GM21717 (cell line): ENCODE measurements around the gene IFNG.
A peak's percentile ranks its signal among the peaks of the same experiment; 100 is the strongest.

Experiments used
- ATAC-seq: cut with Tn5 transposase; IDR thresholded peaks from one replicate; pipeline ENCODE4 v1.9.1; 2021; ENCODE audit warnings: mild to moderate bottlenecking, moderate library complexity; ENCODE audit not compliant: unreplicated experiment

IFNG gene

GRCh38 chr12:68169213-68169889 lies 9.8 kb upstream of the IFNG start:
- no peak for ATAC-seq

- ATAC-seq = no peak
Observed at GRCh38 chr12:68166317-68166831, 6.8 kb upstream of the IFNG start.

- peak; percentile 74 for ATAC-seq
Observed at GRCh38 chr12:68163560-68164081, 4.1 kb upstream of the IFNG start.

GRCh38 chr12:68162374-68162773 lies 2.8 kb upstream of the IFNG start:
- no peak for ATAC-seq

- ATAC-seq = no peak
Observed at GRCh38 chr12:68158432-68158831, 1.1 kb downstream of the IFNG start.

GRCh38 chr12:68157380-68157779 lies 2.2 kb downstream of the IFNG start:
- no peak for ATAC-seq

GRCh38 chr12:68156636-68157035 lies 2.9 kb downstream of the IFNG start:
- ATAC-seq = no peak

GRCh38 chr12:68154779-68155178 lies 4.8 kb downstream of the IFNG start:
- no peak for ATAC-seq

- no peak for ATAC-seq
Observed at GRCh38 chr12:68148261-68148951, 11.1 kb downstream of the IFNG start.

GRCh38 chr12:68140556-68140955 lies 19.0 kb downstream of the IFNG start:
- ATAC-seq = no peak

GRCh38 chr12:68139941-68140340 lies 19.6 kb downstream of the IFNG start:
- ATAC-seq = no peak

GRCh38 chr12:68139001-68139400 lies 20.5 kb downstream of the IFNG start:
- no peak for ATAC-seq

- ATAC-seq = no peak
Observed at GRCh38 chr12:68138480-68138879, 21.1 kb downstream of the IFNG start.

- no peak for ATAC-seq
Observed at GRCh38 chr12:68137335-68137830, 22.2 kb downstream of the IFNG start.

- no peak for ATAC-seq
Observed at GRCh38 chr12:68135520-68135919, 24.0 kb downstream of the IFNG start.

- no peak for ATAC-seq
Observed at GRCh38 chr12:68131867-68132414, 27.6 kb downstream of the IFNG start.

- no peak for ATAC-seq
Observed at GRCh38 chr12:68129979-68130378, 29.6 kb downstream of the IFNG start.

- no peak for ATAC-seq
Observed at GRCh38 chr12:68122236-68122920, 37.2 kb downstream of the IFNG start.

- no peak for ATAC-seq
Observed at GRCh38 chr12:68121143-68121542, 38.4 kb downstream of the IFNG start.

GRCh38 chr12:68119724-68120211 lies 39.8 kb downstream of the IFNG start:
- ATAC-seq = peak; percentile 89

GRCh38 chr12:68119250-68119649 lies 40.3 kb downstream of the IFNG start:
- ATAC-seq = peak; percentile 62
